NCI-H1105 treated with DMSO at 0.1 percent for 48 hours (cell line): ENCODE data around the gene WASHC2A.
"Not testable (repeated sequence)": the region's sequence is repeated elsewhere in the genome, so short reads cannot be mapped to it uniquely, and the experiment has no call there.

ENCODE experiments used
- DNase-seq: peaks from one replicate; lab custom pipeline; 2025; lab: John Stamatoyannopoulos, UW

WASHC2A gene, protein sequence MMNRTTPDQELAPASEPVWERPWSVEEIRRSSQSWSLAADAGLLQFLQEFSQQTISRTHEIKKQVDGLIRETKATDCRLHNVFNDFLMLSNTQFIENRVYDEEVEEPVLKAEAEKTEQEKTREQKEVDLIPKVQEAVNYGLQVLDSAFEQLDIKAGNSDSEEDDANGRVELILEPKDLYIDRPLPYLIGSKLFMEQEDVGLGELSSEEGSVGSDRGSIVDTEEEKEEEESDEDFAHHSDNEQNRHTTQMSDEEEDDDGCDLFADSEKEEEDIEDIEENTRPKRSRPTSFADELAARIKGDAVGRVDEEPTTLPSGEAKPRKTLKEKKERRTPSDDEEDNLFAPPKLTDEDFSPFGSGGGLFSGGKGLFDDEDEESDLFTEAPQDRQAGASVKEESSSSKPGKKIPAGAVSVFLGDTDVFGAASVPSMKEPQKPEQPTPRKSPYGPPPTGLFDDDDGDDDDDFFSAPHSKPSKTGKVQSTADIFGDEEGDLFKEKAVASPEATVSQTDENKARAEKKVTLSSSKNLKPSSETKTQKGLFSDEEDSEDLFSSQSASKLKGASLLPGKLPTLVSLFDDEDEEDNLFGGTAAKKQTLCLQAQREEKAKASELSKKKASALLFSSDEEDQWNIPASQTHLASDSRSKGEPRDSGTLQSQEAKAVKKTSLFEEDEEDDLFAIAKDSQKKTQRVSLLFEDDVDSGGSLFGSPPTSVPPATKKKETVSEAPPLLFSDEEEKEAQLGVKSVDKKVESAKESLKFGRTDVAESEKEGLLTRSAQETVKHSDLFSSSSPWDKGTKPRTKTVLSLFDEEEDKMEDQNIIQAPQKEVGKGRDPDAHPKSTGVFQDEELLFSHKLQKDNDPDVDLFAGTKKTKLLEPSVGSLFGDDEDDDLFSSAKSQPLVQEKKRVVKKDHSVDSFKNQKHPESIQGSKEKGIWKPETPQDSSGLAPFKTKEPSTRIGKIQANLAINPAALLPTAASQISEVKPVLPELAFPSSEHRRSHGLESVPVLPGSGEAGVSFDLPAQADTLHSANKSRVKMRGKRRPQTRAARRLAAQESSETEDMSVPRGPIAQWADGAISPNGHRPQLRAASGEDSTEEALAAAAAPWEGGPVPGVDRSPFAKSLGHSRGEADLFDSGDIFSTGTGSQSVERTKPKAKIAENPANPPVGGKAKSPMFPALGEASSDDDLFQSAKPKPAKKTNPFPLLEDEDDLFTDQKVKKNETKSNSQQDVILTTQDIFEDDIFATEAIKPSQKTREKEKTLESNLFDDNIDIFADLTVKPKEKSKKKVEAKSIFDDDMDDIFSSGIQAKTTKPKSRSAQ (N-terminal part only)

DNA sequence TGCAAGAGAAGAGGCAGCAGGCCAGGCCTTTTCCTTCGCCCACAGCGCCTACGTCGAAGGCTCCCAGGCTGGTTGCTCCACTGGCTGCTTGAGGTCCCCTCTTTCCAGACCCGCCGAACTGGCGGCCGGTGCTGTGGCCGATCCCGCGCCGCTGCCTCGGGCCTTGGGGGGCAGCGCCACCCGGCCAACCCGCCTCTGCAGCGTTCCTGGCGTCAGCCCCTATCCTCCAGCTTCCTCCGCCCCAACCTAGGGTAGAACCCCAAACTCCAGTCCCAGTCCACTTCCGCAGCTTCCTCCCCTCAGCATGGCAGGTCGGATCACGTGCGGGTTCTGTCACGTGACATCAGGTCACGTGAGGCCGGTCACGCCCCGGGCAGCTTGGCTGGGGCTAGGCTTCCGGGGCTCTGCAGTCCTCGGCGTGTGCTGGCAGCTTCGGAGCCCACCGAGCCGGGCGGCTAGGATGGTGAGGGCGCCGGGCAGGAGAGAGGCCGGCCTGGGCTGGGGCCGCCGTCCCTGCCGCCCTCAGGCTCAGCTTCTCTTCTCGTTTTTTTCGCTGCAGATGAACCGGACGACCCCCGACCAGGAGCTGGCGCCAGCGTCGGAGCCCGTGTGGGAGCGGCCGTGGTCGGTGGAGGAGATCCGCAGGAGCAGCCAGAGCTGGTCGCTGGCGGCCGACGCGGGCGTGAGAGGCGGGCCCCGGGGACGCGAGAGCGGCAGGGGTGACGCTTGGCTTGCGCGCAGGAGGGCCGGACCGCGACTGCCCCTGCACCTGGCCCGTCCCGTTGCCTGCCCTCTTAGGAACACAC lies at the start of gene WASHC2A:
Gene WASHC2A (plus strand): TSS at position 409 of the 806 bp plus-strand sequence. CDS start 52 bp downstream, at position 461.
- peak; percentile 37 for DNase-seq

DNA sequence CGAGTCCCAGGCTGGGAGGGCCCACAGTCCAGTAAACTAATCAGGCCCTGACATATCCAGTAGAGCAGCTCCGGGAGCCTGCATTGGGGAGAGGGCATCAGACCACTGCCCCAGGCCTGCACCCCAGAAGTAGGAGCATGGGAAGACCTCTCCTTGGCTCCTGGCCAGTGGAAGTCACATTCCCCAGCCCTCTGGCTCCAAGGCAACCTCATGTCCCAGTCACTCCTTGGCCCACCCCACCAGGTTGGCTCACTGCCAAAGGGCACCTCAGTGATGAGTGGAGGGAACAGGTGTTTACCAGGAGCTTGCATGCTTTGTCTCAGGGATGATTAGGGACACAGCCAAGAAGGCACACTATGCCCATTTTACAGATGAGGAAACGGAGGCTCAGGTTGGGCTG lies 48.5 kb upstream of the WASHC2A start:
- not testable (repeated sequence) for DNase-seq

DNA sequence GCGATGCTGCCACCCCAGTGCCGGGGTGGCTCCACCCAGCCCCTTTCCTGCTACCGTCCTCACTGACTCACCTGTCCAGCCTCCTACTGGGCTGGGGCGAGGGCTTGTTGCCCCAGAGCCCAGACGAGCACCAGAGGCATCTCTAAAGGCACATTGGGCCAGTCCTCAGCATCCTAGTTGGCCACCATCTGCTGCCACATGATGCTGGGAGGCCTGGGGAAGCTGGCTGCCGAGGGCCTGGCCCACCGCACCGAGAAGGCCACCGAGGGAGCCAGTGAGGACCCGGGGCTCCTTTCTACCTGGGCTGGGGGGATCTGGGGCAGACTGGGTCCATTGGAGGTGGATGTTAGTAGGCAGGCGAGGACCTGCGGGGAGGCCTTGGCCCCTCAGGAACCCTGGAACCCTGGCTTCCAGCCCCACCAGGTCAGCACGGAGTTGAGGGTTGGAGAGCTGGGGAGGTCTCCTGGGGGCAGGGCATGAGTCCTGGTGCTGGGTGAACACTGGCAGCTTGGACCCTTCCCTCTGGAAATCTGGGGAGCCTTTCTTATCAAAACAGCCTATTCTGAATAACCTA lies 47.2 kb upstream of the WASHC2A start:
- DNase-seq = not testable (repeated sequence)

DNA sequence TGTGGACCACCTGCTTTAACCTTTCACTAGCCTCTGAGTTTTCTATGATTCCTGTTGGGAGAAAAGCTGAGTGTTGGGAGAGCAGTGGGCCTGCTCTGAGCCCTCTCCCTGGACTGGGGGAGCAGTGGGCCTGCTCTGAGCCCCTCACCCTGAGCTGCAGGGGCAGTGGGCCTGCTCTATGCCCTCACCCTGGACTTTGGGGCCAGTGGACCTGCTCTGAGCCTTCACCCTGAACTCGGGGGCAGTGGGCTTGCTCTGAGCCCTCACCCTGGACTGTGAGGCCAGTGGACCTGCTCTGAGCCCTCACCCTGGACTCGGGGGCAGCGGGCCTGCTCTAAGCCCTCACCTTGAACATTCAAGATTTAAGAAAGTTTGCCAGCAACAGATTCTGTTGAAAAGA lies 46.1 kb upstream of the WASHC2A start:
- DNase-seq = no peak

DNA sequence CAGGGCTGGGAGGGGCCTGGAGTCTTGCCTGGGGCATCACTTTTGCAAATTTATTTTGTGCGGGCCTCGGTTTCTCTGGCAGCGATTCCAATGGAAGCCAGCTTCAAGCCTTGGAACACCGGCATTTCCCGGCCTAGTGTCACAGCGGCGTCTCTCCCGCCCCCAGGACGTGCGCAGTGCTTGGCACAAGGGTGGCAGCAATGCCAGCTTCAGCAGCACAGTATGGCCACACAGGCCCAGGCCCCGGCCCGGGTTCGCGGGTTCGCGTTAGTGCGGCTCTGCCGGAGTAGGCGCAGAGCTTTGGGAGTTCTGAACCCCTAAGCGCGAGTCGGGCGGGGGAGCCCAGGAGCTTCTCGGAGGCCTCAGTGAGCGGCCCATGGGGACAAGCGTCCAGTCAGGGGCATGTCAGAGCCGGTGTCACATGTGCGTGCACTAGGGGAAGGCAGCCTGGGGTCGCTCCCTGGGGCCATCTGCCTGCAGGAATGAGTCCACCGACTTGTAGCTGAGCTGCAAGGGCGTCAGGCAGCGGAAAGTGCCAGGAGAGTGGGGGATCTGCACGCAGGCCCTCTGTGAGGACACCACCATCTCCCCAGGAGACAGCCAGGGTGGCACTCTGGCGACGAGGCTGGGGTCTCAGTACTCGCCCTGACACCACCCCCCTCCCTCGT lies 42.9 kb upstream of the WASHC2A start:
- DNase-seq = not testable (repeated sequence)

DNA sequence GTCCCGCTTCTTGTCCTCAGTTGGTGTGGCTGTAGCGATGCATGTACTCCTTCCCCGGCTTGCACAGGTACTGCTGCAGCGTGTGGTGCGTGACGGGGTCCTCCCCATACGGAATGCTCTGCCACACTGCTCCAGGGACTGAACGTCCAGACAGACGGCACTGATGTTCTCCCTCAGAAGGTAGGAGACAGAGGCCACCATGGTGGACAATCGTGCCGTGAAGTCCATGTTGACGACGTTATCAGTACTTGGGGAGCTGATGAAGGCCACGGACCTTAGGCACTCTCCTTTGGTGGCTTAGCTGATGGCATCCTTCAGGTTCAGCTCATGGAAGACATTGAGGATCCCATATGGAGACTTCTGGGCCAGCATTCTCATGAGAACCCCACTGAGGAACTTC lies 42.1 kb upstream of the WASHC2A start:
- DNase-seq = no peak

DNA sequence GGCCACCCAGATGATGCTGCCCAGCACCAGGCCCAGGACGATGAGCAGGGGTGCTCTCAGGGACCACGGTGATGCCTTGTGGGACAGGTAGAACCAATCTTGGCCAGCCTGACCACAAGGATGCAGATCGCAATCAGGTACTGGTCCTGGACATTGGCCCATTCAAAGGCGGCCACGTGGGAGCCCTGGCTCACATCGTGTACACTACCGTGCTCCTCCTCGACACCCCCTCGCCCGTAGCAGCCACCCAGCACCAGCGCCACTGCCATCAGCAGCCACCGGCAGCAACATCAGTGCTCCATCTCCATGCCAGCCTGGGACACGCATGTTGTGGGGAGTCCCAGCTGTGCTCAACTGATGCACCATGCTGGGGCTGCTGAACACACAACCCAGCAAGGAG lies 40.6 kb upstream of the WASHC2A start:
- no peak for DNase-seq

DNA sequence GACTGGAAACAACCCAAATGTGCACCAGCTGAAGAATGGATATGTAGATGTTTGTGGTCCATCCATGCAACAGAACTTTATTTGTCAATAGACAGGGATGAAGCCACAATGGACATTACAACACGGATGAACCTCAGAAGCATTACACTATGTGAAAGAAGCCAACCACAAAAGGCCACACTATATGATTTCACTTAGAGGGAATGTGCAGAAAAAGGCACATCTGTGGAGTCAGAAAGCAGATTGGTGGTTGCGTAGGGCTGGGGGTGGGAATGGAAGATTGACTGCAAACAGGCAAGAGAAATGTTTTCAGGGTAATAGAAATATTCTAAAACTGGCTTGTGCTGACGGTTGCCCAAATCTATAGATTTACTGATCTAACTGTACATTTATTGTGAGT lies 34.3 kb upstream of the WASHC2A start:
- no peak for DNase-seq

DNA sequence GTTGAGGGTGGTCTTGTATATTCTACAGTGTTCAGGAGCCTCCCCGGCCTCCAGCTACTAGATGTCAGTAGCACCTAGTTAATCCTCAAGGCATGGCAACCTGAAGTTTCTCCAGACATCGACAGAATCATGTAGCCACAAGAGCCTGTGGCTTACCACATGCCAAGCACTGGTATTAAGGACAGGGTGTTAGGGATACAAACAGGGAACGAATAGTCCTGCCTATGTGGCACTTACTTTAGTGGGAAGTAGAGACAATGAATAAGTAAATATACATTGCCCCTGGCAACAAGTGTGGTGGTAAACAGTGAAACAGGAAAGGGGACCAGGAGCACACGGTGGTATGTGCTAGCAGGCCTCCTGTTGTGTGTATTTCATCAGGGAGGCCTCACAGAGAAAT lies 32.4 kb upstream of the WASHC2A start:
- not testable (repeated sequence) for DNase-seq

DNA sequence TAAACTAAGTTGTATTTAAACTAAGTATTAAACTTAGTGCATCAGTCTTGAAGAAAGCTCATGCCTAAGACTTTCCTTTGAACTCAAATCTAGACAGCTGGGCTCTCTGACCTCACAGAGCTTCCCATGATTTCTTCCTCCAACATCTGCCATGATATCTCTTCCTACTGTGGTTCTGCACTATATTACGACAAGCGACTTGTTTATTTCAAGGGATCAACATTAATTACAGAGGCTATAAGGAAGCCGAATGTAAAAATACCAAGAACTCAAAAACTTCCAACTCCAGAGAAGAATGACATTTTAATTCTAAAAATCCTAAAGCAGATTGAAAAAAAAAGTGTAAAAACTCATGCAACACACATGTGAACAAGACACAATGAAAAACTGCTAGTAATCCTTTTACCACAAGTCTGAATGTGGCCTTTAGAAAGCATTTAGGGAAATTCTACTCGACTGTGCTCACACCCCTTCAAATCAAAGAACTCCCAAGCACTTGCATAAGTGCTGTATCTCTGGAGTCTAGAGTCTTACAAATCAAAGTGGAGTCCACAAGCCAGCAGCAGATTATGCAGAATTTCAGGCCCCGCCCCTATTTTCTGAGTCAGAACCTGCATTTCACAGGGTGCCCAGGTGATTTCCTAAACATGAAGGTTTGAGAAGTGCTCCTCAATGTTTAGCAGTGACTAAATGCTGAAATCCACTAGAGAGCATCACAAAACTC lies 22.7 kb upstream of the WASHC2A start:
- DNase-seq = no peak

DNA sequence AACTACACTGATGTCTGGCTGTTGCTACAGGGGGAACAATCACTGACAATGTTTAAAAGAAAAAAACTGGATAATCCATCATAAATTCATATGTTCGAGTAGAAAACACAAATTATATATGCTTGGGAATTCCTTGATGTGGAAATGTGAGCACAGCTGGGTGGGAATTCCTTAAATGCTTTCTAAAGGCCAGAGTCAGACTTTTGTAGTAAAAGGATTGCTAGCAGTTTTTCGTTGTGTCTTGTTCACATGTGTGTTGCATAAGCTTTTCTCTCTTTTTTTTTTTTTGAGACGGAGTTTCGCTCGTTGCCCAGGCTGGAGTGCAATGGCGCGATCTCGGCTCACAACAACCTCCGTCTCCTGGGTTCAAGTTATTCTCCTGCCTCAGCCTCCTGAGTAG lies 21.3 kb upstream of the WASHC2A start:
- DNase-seq = not testable (repeated sequence)

DNA sequence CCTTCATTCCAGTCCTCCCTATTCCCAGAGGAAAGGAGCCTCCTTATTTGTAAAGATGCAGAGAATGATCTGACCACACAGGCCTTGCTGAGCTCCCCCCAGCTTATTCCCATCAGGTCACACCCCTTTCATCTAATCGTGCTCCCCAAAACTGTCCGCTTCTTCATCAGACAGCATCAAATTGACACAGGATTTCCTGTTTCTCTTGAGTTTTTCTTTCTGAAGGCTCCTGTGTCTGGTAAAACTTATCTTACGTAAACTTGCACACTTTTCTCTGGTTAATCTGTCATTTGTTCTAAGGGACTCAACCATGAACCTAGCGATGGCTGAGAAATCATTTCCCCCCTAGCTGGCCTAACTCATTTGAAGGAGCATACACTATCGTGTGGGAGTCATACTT lies 20.2 kb upstream of the WASHC2A start:
- DNase-seq = not testable (repeated sequence)

DNA sequence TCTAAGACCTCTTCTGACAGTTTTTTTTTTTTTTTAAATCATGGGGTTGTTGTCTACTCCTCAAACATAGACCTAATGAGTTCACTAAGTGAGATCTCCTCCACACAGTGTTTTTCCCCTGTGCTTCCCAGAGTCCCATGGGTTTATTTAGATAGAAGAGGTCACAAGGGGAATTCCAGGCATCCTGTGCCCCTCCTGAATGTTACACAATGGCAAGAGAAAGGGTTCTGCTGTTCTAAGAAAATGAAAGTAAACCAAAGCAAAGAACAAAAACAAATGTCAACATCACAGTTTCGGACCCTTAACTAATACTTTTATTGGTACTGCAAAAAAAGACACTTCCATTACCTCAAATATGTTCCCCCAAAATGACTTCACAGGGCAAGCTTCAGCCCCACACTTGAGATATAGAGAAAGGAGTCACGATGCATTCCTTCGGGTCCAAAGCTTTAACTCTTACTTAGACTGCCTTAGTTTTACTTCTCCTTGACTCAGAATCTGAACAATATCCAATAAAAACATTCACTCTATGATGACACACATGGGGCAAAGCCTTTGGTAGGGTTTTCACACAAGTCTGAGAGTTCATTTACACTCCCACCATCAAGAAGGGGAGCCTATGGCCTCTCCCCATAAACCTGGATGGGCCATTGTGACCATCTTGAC lies 15.6 kb upstream of the WASHC2A start:
- DNase-seq = not testable (repeated sequence)

DNA sequence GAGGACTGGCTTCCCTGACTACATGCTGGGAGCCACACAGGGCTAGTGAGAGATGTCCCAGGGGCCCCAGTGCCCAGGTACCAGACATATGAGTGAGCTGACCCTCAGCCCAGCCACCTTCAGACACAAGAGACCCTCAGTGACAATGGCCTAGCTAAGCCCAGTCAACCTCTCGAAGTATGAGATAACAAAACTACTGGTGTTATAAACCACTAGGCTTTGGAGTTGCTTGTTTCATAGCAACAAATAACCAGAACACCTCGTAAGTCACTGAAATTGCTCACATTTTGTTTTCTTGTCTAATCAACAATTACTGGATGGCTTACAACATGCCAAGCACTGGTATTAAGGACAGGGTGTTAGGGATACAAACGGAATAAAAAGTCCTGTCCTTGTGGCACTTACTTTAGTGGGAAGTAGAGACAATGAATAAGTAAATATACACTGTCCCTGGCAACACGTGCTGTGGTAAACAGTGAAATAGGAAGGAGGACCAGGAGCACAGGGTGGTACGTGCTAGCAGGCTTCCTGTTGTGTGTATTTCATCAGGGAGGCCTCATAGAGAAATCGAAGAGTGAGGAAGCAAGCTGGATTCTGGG lies 14.9 kb upstream of the WASHC2A start:
- not testable (repeated sequence) for DNase-seq

DNA sequence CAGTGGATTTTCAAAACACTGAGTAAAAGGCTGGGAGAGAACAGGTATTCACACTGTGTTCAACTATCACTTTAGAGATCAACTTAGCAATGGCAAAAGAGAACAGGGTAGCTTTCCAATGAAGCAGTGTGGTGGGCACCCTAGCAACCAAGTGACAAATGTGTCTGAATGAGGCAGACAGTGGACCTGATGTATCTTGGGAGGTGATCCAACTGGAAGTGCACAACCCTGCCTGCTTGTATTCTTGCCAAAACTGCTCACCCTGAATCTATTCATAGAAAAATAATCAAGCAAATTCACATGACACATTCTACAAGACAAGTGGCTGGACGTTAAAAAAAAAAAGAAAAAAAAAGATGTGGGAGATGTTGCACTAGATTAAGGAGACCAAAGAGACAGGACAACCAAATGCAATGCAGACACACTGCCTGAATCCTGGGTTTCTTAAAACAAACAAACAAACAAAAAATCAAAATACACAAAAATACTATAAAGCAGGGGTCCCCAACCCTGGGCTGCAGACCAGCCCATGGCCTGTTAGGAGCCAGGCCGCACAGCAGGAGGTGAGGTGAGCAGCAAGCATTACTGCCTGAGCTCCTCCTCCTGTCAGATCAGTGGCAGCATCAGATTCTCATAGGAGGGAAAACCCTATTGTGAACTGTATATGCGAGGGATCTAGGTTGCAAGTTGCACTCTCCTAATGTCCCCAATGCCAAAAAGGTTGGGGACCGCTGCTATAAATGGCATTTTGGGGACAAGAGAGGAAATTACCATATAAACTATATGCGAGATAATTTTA lies 12.1 kb upstream of the WASHC2A start:
- DNase-seq = not testable (repeated sequence)

DNA sequence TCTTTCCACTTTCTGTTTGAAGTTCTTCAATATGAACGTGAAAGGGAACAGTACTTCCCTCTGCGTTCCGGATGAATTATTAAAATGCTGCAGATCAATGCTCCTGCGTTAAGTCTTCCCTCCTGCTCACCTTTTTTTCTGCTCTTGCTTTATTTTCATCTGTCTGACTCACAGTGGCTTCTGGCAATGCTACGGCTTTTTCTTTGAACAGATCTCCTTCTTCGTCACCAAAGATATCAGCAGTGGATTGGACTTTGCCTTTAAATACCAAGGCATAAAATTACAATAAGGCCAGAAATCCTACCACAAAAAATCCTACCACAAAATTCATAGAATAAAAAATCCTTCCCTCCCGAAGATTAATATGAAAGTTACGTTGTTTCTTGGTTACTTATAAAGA lies 11.1 kb upstream of the WASHC2A start:
- DNase-seq = not testable (repeated sequence)

DNA sequence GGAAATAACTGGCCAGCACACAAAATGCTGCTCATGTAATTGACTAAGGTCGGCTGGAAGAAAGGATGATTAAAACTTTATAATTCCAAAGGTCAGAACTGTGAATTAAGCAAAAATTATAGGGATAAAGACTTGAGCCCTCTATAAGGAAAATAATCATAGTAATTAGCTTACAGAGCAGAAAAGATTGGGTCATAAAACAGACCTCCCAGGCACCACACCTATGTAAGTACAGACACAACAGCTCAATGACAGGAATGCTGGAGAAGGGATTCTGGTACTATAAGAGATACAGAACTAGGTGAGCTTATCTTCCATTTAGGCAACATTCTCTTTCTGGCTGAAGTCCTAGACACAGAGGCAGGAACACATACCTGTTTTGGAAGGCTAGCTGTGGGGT lies 9.0 kb upstream of the WASHC2A start:
- DNase-seq = not testable (repeated sequence)

DNA sequence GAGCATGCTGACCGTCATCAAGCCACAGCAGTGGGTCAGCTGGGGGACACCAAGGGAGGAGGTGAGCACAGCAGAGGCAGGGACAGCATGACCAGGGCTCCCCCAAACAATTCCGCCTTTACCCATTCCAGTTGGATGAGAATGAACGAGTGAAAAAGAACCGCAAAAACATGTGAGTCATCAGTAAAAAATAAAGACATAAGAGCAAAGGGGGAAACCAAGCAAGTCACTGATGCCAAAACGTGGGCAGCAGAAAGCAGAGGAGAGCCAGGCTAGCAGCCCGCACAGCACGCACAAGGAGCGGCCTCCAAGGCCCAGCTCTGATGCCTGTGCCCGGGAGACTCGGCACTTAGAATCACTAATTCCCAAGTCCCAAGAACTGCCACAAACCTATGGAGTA lies 7.8 kb upstream of the WASHC2A start:
- DNase-seq = not testable (repeated sequence)
